ENCODE measurements around the gene RNF17. TPM values are rescaled to one million over a fixed set of nuclear protein-coding genes. Genes with fewer than 3 reads are reported as not detected.
"Not testable (repeated sequence)": the region's sequence is repeated elsewhere in the genome, so short reads cannot be mapped to it uniquely, and the experiment has no call there.

Gene RNF17
- total RNA-seq, 1 donor from 2014 or later = not detected

DNA sequence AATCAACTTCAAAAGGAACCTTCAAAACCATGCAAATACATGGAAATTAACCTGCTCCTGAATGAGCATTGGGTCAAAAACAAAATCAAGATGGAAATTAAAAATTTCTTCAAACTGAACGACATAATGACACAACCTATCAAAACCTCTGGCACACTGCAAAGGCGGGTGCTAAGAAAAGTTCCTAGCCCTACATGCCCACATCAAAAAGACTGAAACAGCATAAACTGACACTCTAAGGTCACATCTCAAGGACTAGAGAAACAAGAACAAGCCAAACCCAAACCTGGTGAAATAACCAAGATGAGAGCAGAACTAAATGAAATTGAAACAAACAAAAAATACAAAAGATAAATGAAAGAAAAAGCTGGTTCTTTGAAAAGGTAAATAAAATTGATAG is 73.6 kb downstream of the RNF17 start:
- ATAC-seq; intact Hi-C loops (cut with DNase I); DNase-seq (ENCODE audit: missing footprints): not testable (repeated sequence)

DNA sequence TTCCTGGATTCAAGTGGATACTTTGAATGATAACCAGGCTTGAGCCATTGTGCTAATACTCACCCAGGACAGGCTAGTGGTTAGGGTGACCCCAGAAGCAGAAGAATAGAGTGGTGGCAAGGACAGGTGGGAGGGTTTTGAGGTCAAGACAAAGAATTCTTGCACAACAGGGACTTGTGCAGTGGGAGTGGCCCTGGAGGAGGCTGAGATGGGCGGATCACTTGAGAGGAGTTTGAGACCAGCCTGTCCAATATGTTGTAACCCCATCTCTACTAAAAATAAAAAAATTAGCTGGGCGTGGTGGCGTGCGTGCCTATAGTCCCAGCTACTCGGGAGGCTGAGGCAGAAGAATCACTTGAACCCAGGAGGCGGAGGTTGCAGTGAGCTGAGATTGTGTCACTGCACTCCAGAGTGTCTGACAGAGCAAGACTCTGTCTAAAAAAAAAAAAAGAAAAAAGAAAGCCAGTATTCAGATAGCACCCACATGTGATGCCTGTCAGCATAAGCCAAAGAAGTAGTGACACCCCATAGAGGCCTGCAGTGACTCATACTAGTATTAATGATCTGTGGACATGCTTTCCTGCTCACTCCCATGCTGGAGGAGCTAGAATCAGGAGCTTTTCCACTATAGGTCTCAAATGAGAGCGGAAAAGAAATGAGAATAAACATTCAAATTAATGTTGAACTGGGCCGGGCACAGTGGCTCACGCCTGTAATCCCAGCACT is 78.7 kb downstream of the RNF17 start:
- ATAC-seq (no peak), DNase-seq (ENCODE audit: missing footprints) (no peak)
- intact Hi-C loops (cut with DNase I) = no loop called here

DNA sequence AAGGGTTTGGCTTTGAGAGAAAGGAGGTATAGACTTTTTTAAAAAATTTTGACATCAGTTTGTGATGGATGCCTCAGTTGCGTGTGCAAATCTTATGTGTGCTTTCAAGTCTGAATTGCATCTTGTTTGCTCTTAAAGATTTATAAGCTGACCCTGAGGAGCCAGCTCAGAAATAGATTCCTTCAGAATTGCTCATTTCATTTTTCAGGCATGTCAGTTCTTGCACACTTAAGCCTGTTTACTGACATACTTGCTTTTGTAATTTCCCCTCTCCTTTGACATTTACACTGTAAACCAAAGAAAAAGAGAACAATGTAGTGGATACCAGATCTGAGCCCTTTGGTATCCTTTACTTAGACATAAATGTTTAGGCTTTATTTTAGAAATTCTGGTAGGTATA is 87.6 kb downstream of the RNF17 start:
- ATAC-seq = no peak
- intact Hi-C loops (cut with DNase I) = no loop called here
- no peak for DNase-seq (ENCODE audit: missing footprints)

DNA sequence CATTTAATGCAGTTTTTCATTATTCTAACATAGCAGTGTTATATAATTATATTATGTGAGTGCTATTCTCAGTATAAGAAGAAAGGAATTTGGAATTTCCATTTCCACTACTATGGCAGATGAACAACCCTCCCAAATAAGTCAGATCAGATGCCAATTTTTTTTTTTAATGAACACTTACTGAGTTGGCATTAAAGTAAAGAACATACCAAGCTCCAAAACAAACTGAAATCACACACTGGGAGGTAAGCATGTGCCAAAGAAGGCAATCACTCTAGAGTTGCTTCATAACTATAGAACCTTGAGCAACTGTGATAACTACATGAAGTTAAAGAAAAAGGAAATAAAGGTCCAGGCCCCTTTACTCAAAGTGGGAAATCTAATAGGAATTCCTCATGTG is 90.3 kb downstream of the RNF17 start:
- intact Hi-C loops (cut with DNase I) = no loop called here
- no peak for ATAC-seq
- no peak for DNase-seq (ENCODE audit: missing footprints)

DNA sequence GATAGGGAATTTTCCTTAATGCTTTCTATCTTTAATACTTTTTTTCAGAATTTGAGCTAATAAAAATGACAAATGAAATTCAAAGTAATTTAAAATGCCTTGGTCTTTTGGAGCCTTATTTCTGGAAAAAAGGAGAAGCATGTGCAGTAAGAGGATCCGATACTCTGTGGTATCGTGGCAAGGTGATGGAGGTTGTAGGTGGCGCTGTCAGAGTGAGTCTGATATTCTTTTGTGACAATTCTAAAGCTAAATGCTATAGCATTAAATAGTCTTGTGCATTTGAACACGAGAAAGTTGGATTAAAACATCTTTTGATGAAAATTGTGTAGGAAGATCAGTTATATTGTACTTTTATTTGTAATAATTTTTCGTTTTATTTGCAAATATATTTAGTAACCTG is 95.0 kb downstream of the RNF17 start:
- intact Hi-C loops (cut with DNase I) = no loop called here
- ATAC-seq = no peak
- DNase-seq (ENCODE audit: missing footprints) = no peak

DNA sequence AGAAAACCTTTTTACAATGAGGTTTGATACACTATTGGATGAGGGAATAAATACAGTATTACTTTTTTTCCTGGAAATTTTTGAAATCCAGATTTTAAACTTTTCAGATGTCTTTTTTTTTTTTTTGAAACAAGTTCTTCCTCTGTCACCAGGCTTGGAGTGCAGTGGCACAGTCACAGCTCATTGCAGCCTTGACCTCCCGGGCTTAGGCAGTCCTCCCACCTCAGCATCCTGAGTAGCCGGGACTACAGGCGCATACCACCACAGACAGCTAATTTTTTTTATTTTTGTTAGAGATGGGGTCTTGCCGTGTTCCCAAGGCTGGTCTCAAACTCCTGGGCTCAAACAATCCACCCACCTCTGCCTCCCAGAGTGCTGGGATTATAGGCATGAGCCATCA is 96.8 kb downstream of the RNF17 start:
- ATAC-seq (no peak), DNase-seq (ENCODE audit: missing footprints) (no peak)
- intact Hi-C loops (cut with DNase I) = no loop called here

DNA sequence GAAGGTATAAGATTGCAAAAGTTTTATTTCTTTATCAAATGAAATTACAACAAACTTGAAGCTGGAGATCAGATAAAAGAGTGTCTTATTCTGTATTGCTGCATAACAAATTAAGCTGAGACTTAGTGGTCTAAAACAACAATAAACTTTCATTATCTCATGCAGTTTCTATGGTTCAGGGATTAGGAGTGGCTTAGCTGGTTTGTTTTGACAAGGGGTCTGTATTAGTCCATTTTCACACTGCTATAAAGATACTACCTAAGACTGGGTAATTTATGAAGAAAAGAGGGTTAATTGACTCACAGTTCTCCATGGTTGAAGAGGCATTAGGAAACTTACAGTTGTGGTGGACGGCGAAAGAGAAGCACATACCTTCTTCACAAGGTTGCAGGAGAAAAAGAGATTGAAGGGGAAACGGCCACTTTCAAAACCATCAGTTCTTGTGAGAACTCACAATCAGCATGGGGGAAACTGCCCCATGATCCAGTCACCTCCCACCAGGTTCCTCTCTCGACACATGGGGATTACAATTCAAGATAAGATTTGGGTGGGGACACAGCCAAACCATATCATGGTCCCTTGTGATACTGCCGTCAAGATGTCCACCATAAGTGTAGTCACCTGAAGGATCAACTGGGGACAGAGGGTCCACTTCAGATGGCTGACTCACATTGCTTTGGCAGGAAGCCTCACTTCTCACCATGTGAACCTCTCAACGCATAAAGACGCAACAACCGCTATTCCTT is 97.8 kb downstream of the RNF17 start:
- DNase-seq (ENCODE audit: missing footprints) (no peak), ATAC-seq (no peak)
- intact Hi-C loops (cut with DNase I) = no loop called here

DNA sequence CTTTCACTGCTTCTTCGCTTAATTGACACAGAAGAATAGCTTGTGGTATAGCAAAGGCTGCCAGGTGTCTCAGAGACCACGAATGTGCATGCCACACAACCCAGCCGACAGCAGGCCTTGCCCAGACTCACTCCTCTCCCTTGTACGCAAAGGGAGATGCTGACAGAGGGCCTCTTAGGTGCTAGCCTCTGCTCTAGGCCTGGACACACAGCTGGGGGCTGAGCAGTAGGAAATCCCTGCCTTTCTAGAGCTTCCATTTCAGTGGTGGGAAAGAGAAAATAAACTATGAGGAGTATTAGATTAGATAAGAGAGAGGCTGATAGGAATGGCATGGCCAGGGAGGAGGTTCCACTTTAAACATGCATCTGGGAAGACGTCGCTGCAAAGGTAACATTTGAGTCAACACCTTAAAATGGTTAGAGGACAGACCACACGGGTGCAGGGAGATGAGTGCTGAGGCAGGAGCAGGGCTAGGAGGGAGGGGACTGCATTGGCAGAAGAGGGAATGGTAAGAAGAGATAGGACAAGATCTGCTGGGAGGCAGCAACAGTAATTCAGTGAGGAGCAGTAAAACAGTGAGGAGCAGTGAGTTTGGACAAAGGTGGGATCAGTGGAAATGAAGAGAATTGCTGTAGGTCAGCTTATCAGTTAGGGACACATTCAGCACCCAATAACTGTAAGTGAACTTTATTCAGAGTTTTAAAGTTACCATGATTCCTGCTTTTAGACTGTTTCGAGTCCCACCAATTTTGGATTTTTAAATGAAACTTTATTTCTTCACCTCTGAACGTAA is 100.0 kb downstream of the RNF17 start:
- intact Hi-C loops (cut with DNase I) = no loop called here
- no peak for ATAC-seq
- DNase-seq (ENCODE audit: missing footprints) = no peak

DNA sequence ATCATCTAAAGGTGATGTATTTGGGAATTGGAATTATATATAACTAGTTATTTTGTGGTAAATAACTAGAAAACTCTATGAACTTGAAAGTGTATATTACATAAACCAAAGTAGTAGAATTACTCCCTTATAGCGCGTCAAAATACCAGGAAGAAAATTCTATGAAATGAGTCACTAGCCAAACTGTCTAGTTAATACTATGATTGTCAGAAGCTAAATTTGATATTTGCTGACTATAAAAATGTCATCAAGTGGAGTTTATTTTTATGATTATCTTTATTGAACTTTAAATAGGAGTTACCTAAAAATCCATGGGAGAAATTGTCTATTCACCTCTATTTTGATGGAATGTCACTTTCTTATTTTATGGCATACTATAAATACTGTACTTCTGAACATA is 100.6 kb downstream of the RNF17 start:
- intact Hi-C loops (cut with DNase I) = no loop called here
- no peak for ATAC-seq
- DNase-seq (ENCODE audit: missing footprints) = no peak

DNA sequence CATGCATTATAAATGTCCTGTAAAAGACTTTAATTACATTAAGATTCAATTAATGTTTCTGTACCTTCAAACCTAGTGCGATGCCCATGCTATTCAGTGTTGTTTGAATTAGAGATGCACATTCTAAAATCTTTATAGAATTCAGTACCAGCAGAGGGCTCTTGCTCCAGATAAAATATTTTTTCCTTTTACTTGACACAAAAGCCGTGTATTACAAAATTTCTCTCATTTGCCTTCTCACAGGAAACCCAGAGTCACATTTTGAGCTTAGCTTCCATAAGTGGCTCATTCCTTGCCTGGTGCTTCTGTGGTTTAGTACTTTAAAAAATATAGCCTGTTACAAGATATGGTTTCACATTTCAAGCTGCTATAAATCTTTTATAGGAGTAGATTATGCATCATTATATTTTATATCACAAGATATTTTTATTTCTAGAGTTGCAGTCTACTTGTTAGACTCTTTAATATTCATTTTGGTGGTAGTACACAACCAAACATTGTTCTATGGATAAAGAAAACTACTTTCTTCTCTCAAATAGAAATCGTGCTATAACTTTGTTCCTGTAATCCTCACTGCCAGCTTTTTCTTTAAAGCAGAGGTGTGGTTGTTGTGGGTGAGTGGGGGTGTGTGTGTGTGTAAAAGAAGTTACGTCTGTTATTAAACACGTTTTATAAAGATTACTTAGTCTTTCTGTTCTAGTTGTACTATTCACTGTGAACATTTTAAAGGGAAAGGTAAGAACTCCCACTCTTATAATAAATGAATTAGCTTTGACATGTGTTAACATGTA is 101.4 kb downstream of the RNF17 start:
- no peak for DNase-seq (ENCODE audit: missing footprints)
- intact Hi-C loops (cut with DNase I) = no loop called here
- no peak for ATAC-seq

DNA sequence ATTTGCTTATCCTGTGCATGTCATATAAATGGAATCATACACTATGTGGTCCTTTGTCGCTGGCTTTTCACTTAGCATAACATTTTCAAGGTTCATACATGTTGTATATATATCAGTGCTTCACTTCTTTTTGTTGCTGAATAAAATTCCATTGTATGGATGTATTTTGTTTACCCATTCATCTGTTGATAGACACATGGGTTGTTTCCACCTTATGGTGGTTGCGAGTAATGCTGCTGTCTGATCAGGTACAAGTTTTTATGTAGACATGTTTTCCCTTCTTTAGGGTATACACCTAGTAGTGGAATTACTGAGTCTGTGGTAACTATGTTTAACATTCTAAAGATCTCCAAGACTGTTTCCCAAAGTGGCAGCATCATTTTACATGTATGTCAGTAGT is 102.5 kb downstream of the RNF17 start:
- DNase-seq (ENCODE audit: missing footprints) = no peak
- ATAC-seq = no peak
- intact Hi-C loops (cut with DNase I) = no loop called here

DNA sequence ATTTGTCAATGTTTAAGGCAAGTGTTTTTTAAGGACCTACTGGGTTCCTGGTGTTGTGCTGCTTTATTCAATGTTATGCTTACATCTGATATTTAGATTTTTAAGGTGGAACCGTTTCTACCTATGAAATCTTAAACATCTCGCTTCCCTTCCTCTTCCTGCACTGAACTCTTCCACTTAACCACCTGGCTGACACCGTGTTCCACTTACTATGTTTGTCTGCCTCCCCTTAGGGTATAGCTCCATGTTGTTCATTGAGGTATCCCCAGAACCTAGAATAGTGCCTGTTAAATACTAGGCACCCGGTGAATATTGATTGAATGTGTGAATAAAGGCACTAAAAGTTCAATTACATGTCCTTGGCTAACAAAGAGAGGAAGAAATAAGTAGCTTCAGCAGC is 104.9 kb downstream of the RNF17 start:
- DNase-seq (ENCODE audit: missing footprints) (no peak), ATAC-seq (no peak)
- intact Hi-C loops (cut with DNase I) = no loop called here

DNA sequence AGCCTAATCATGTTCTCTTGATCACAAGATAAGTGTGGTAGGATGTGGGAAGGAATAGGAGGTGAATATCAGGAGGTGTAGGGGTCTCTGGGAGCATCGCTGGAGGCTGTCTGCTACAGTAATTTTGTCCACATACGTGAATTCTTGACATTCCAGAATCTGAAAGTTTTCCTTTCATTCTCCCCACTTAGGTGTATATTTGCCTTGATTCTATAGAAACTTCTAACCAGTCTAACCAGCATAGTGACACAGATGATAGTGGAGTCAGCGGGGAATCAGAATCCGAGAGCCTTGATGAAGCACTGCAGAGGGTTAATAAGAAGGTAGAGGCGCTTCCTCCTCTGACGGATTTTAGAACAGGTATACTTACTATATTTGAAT is 106.4 kb downstream of the RNF17 start:
- no peak for DNase-seq (ENCODE audit: missing footprints)
- ATAC-seq = no peak
- intact Hi-C loops (cut with DNase I) = no loop called here

DNA sequence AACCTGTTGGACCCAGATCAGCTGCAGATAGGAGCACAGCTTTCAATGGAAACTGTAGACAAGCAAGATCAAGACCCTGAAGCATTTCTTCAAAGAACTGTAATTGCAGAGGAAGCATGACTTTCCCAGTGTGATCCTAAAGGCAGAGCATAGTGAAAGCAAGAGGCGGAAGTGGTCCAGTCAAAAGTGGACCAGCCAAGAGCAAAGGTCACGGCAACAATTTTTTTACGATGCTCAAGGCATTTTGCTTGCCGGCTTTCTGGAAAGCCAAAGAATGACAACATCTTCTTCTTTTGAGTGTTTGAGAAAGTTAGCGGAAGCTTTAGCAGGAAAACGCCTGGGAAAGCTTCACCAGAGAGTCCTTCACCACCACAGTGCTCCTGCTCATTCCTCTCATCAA is 111.6 kb downstream of the RNF17 start:
- DNase-seq (ENCODE audit: missing footprints) (no peak), ATAC-seq (no peak)
- intact Hi-C loops (cut with DNase I) = no loop called here

DNA sequence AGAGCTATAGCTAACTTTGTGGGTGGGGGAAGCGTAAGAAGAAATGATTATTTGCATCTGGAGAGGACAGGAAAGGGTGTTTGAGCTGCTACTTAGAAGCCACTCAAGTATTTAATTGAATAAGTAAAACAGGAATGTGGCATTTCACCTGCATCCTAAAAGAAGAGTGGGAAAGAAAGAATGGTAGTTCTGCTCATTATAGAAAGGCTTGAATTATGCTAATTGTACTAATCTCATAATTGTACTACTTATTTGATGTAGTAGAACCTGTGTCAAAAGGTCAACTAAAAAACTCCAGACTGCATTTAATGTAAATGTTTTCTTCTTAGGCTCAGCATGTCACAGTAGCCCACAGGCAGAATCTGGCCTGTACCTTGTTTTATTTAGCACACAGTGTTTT is 113.6 kb downstream of the RNF17 start:
- DNase-seq (ENCODE audit: missing footprints) = no peak

DNA sequence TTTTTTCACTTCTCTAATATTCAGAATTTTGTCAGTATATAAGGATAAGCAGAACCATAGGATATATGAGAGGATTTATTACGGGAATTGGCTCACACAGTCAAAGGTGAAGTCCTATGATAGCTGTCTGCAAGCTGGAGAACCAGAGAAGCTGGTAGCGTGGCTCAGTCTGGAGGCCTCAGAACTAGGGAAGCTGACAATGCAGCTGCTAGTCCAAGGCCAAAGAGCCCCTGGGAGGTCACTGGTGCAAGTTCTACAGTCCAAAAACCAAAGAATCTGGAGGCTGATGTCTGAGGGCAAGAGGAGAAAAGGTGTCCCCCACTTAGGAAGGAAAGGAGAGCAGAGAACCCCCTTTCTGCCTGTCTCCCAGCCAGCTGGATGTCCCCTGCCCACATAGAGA is 114.4 kb downstream of the RNF17 start:
- DNase-seq (ENCODE audit: missing footprints) = no peak
- intact Hi-C loops (cut with DNase I) = no loop called here
- no peak for ATAC-seq

More for the DNA sequence above, 113.6 kb downstream of the RNF17 start:
- intact Hi-C loops (cut with DNase I) = no loop called here
- no peak for ATAC-seq

DNA sequence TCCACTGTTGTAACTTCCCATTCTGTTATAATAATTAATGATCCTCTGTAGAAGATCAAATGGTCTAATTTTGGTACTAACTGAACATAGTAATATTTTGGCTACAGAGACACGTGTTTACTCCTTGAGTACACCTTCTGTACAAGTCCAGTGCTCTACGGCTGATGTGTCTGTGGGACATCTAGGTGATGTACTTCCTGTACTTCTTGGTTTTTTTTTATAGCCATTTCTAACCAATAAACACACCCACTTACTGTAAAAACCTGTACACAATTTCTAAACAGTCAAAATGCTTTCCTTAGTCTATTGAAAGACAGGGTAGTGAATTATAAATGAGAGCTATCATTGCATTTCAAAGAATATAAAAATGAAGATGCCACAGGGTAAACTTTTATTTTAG is 118.7 kb downstream of the RNF17 start:
- DNase-seq (ENCODE audit: missing footprints) (no peak), ATAC-seq (no peak)
- intact Hi-C loops (cut with DNase I) = no loop called here

DNA sequence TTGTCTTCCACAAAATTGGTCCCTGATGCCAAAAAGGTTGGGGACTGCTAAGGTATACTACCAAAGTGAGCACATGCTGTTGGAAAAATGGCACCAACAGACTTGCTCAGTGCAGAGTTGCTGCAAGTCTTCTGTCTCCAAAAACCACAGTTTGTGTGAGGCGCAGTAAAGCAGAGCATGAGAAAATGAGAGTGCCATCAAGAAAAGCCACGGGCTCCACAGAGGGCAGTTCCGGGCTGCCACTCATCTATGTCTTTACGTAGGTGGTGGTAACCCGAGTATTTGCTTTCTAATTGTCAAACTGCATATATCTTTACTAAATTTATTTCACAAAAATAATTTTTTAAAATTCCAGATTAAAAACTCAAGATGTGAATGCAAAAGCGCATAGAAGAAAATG is 123.8 kb downstream of the RNF17 start:
- ATAC-seq (no peak), DNase-seq (ENCODE audit: missing footprints) (no peak)
- intact Hi-C loops (cut with DNase I) = no loop called here

DNA sequence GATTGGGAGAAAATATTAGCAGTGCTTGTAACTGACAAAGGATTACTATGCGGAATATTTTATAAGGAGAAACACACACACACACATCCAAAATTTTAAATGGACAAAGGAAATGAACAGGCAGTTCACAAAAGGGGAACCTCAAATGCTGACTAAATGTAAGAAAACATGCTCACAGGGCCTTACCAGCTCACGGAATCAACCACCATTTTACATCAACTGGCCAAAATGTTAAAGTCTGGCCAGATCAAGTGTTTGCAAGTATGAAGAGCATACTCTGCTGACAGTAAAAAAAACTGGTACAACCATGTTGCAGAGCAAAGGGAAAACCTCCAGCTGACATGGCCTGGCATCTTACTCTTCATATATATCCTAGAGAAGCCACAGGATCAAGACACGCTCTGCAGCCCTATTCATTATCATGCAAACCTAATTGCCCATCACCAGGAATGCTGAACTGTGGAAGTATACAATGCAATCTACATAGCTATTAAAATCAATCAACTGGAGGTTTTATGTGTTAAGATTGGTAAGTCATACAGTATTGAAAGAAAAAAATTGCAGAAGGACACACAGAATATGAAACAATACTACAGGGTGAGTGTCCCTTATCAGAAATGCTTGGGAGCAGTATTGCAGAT is 124.4 kb downstream of the RNF17 start:
- intact Hi-C loops (cut with DNase I) = no loop called here
- no peak for DNase-seq (ENCODE audit: missing footprints)
- ATAC-seq = no peak
